Stimulated activated naive B cell treated with anti-CD40 and anti-IgM and Interleukin-4, amounts not matched to agents 10 μg/mL and 1 μg/mL and 100 μg/mL, for 72 hours (primary cell): ENCODE results near the gene FNTB.

Source experiments
- ATAC-seq, 2 donors: fragments of 150-1000 bp; cut with Tn5 transposase; replicated peaks; 2 replicates each; pipeline ENCODE4 v1.10.0; 2021; ENCODE audit warnings: moderate library complexity in 1 of 2
- DNase-seq: peaks from one replicate; pipeline ENCODE4 v3.0.0; 2021
- H3K27ac Mint-ChIP-seq: one replicate; pipeline ENCODE4 v1.8.0; 2022; ENCODE audit warnings: mild to moderate bottlenecking, mixed read lengths
- H3K27me3 Mint-ChIP-seq, 2 donors: one replicate each; pipeline ENCODE4 v1.8.0; 2022; ENCODE audit warnings: mixed read lengths in 2 of 2
- H3K36me3 Mint-ChIP-seq, 2 donors: one replicate each; pipeline ENCODE4 v1.8.0; 2022; ENCODE audit warnings: mixed read lengths in 2 of 2, mild to moderate bottlenecking in 1 of 2
- H3K4me1 Mint-ChIP-seq, 2 donors: one replicate each; pipeline ENCODE4 v1.8.0; 2022; ENCODE audit warnings: mixed read lengths in 2 of 2, mild to moderate bottlenecking in 1 of 2
- H3K4me3 Mint-ChIP-seq, 2 donors: one replicate each; pipeline ENCODE4 v1.8.0; 2022; ENCODE audit warnings: mild to moderate bottlenecking in 2 of 2, mixed read lengths in 2 of 2, moderate library complexity in 1 of 2
- H3K9me3 Mint-ChIP-seq, 2 donors: one replicate each; pipeline ENCODE4 v1.8.0; 2022; ENCODE audit warnings: mixed read lengths in 2 of 2, mild to moderate bottlenecking in 1 of 2

The FNTB gene

GRCh38 chr14:64960762-64961276 lies 25.9 kb upstream of the FNTB start:
- H3K9me3 Mint-ChIP-seq, result no peaks in the 10 kb centered on the region
- H3K27ac Mint-ChIP-seq, result no peak overlapping the region
- no peak for ATAC-seq
- no peak for DNase-seq
- H3K36me3 Mint-ChIP-seq, result peaks cover 13 to 15% of the 10 kb centered on the region in 2 donors
- H3K4me3 Mint-ChIP-seq, result no peak overlapping the region
- H3K4me1 Mint-ChIP-seq, result peaks cover 5 to 11% of the 10 kb centered on the region in 2 donors
- no peaks in the 10 kb centered on the region for H3K27me3 Mint-ChIP-seq

GRCh38 chr14:64963611-64964010 lies 23.1 kb upstream of the FNTB start:
- Mint-ChIP-seq H3K36me3 (peaks cover 9 to 11% of the 10 kb centered on the region in 2 donors), H3K27me3 (no peaks in the 10 kb centered on the region), H3K9me3 (no peaks in the 10 kb centered on the region), H3K4me3 (no peak overlapping the region), H3K27ac (no peak overlapping the region), H3K4me1 (peaks cover 5 to 11% of the 10 kb centered on the region in 2 donors)
- ATAC-seq, result no peak
- DNase-seq, result no peak

- peaks cover 8 to 9% of the 10 kb centered on the region in 2 donors for H3K36me3 Mint-ChIP-seq
- peaks cover 0 to 5% of the 10 kb centered on the region in 2 donors for H3K27me3 Mint-ChIP-seq
- no peak overlapping the region for H3K4me3 Mint-ChIP-seq
- H3K4me1 Mint-ChIP-seq, result peaks cover 6 to 11% of the 10 kb centered on the region in 2 donors
- no peak for DNase-seq
- H3K9me3 Mint-ChIP-seq, result no peaks in the 10 kb centered on the region
- no peak overlapping the region for H3K27ac Mint-ChIP-seq
- ATAC-seq, result no peak
These were observed 21.2 kb upstream of the FNTB start for GRCh38 chr14:64965356-64966000.

- ATAC-seq, result no peak
- peaks cover 10 to 11% of the 10 kb centered on the region in 2 donors for H3K27me3 Mint-ChIP-seq
- H3K27ac Mint-ChIP-seq, result no peak overlapping the region
- no peak overlapping the region for H3K4me3 Mint-ChIP-seq
- no peaks in the 10 kb centered on the region for H3K9me3 Mint-ChIP-seq
- peaks cover 8 to 9% of the 10 kb centered on the region in 2 donors for H3K36me3 Mint-ChIP-seq
- DNase-seq, result no peak
- H3K4me1 Mint-ChIP-seq, result peaks cover 5 to 19% of the 10 kb centered on the region in 2 donors
These were observed 19.7 kb upstream of the FNTB start for GRCh38 chr14:64966976-64967375.

- no peak overlapping the region for H3K4me3 Mint-ChIP-seq
- no peak overlapping the region for H3K27ac Mint-ChIP-seq
- peaks cover 6 to 7% of the 10 kb centered on the region in 2 donors for H3K36me3 Mint-ChIP-seq
- DNase-seq (no peak), ATAC-seq (no peak)
- H3K27me3 Mint-ChIP-seq, result peaks cover 10 to 14% of the 10 kb centered on the region in 2 donors
- no peaks in the 10 kb centered on the region for H3K9me3 Mint-ChIP-seq
- peaks cover 8 to 22% of the 10 kb centered on the region in 2 donors for H3K4me1 Mint-ChIP-seq
These were observed 18.5 kb upstream of the FNTB start for GRCh38 chr14:64968167-64968566.

GRCh38 chr14:64968651-64969050 lies 18.0 kb upstream of the FNTB start:
- peaks cover 5 to 17% of the 10 kb centered on the region in 2 donors for H3K4me1 Mint-ChIP-seq
- ATAC-seq (no peak), DNase-seq (no peak)
- H3K9me3 Mint-ChIP-seq, result no peaks in the 10 kb centered on the region
- H3K4me3 Mint-ChIP-seq, result no peak overlapping the region
- H3K36me3 Mint-ChIP-seq, result peaks cover 3 to 5% of the 10 kb centered on the region in 2 donors
- no peak overlapping the region for H3K27ac Mint-ChIP-seq
- peaks cover 10 to 14% of the 10 kb centered on the region in 2 donors for H3K27me3 Mint-ChIP-seq

GRCh38 chr14:64970041-64970440 lies 16.7 kb upstream of the FNTB start:
- H3K27ac Mint-ChIP-seq, result no peak overlapping the region
- DNase-seq (no peak), ATAC-seq (no peak)
- H3K4me3 Mint-ChIP-seq, result no peak overlapping the region
- H3K4me1 Mint-ChIP-seq, result peaks cover 5 to 14% of the 10 kb centered on the region in 2 donors
- no peaks in the 10 kb centered on the region for H3K9me3 Mint-ChIP-seq
- peaks cover 17 to 18% of the 10 kb centered on the region in 2 donors for H3K27me3 Mint-ChIP-seq
- H3K36me3 Mint-ChIP-seq, result peaks cover 2 to 3% of the 10 kb centered on the region in 2 donors

GRCh38 chr14:64970776-64971477 lies 15.8 kb upstream of the FNTB start:
- Mint-ChIP-seq H3K9me3 (no peaks in the 10 kb centered on the region), H3K4me1 (peaks cover 5 to 14% of the 10 kb centered on the region in 2 donors), H3K36me3 (peaks cover 2 to 3% of the 10 kb centered on the region in 2 donors), H3K27ac (peak overlapping the region; percentile 14), H3K4me3 (peak overlapping the region; percentile 56 to 68), H3K27me3 (peaks cover 19% of the 10 kb centered on the region in 2 donors)
- no peak for ATAC-seq
- DNase-seq, result no peak

- peak overlapping the region; percentile 56 to 68 for H3K4me3 Mint-ChIP-seq
- H3K27ac Mint-ChIP-seq, result no peak overlapping the region
These were observed 15.2 kb upstream of the FNTB start for GRCh38 chr14:64971491-64971942.

GRCh38 chr14:64971943-64972791 lies 14.5 kb upstream of the FNTB start, which contains the start of gene RAB15:
Gene RAB15, minus strand, starts transcription at chr14:64972336. Its CDS starts 260 bp downstream, at chr14:64972076.
- H3K36me3 Mint-ChIP-seq, result peaks cover 2 to 3% of the 10 kb centered on the region in 2 donors

More at GRCh38 chr14:64971491-64971942, 15.2 kb upstream of the FNTB start:
- peaks cover 2 to 3% of the 10 kb centered on the region in 2 donors for H3K36me3 Mint-ChIP-seq
- ATAC-seq (no peak), DNase-seq (no peak)
- no peaks in the 10 kb centered on the region for H3K9me3 Mint-ChIP-seq
- H3K4me1 Mint-ChIP-seq, result peaks cover 5 to 14% of the 10 kb centered on the region in 2 donors
- H3K27me3 Mint-ChIP-seq, result peaks cover 19 to 21% of the 10 kb centered on the region in 2 donors

GRCh38 chr14:64973026-64973442 lies 13.7 kb upstream of the FNTB start:
- Mint-ChIP-seq H3K4me1 (peaks cover 5 to 14% of the 10 kb centered on the region in 2 donors), H3K36me3 (peaks cover 0 to 3% of the 10 kb centered on the region in 2 donors), H3K27me3 (peaks cover 19 to 24% of the 10 kb centered on the region in 2 donors), H3K9me3 (no peaks in the 10 kb centered on the region), H3K4me3 (peak overlapping the region in 1 of 2 donors; percentile 86), H3K27ac (no peak overlapping the region)
- DNase-seq (no peak), ATAC-seq (no peak)

More at GRCh38 chr14:64971943-64972791, 14.5 kb upstream of the FNTB start, which contains the start of gene RAB15:
- Mint-ChIP-seq H3K4me3 (peak within 1 kb of the TSS; percentile 83 to 86), H3K4me1 (peaks cover 5 to 14% of the 10 kb centered on the region in 2 donors), H3K27ac (peak within 1 kb of the TSS; percentile 81), H3K9me3 (no peaks in the 10 kb centered on the region), H3K27me3 (peaks cover 19 to 21% of the 10 kb centered on the region in 2 donors)
- peak; percentile 71 to 75 for ATAC-seq
- no peak for DNase-seq

- H3K9me3 Mint-ChIP-seq, result no peaks in the 10 kb centered on the region
- DNase-seq, result no peak
- ATAC-seq, result no peak
- no peak overlapping the region for H3K4me3 Mint-ChIP-seq
- H3K36me3 Mint-ChIP-seq, result no peaks in the 10 kb centered on the region
- peaks cover 5 to 14% of the 10 kb centered on the region in 2 donors for H3K4me1 Mint-ChIP-seq
- H3K27ac Mint-ChIP-seq, result no peak overlapping the region
- peaks cover 19 to 26% of the 10 kb centered on the region in 2 donors for H3K27me3 Mint-ChIP-seq
These were observed 12.9 kb upstream of the FNTB start for GRCh38 chr14:64973826-64974225.

- no peak for DNase-seq
- Mint-ChIP-seq H3K27me3 (peaks cover 19 to 26% of the 10 kb centered on the region in 2 donors), H3K36me3 (no peaks in the 10 kb centered on the region), H3K9me3 (no peaks in the 10 kb centered on the region), H3K4me3 (no peak overlapping the region), H3K4me1 (peaks cover 5 to 14% of the 10 kb centered on the region in 2 donors), H3K27ac (no peak overlapping the region)
- ATAC-seq, result no peak
These were observed 12.1 kb upstream of the FNTB start for GRCh38 chr14:64974563-64974962.
